HS-27A (cell line): Measurements from ENCODE around the gene BCOR.

Experiments used
- DNase-seq: peaks from one replicate; pipeline ENCODE4 v3.0.0-alpha.2; 2012; ENCODE audit warnings: low read depth, missing footprints

Gene BCOR

GRCh38 chrX:40063555-40063954 lies 34.2 kb downstream of the BCOR start:
- DNase-seq = no peak

DNA sequence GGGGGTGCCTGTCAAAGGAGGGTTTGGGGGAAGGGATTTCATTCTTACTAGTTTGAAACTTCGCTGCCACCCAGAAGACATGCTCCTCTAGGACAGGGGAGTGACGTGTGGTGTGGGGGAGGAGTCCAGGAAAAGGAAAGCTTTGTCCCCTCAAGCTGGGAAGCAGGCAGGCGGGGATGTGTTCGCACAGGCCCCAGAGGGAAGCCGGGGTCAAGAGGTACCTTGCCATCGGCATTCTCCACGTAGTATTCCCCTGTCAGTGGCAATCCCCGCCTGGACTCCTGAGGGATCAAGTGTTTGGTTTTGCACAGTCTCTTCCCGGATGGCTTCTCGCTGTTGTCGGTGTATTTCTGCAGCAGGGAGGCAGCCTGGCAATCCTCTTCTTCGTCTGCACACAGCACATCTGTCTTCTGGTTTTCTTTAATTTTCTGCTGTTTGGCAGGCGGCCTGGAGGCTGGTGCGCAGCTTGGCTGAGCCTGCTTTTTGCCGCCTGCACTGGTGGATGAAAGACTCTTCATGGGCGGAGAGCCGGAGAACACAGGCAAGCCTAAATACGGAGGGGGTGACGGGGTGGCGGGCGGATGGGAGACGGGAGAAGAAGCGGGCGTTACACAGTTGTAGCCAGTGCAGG lies 35.1 kb downstream of the BCOR start:
- DNase-seq = no peak

- DNase-seq = no peak
Measured at GRCh38 chrX:40061871-40062524, 35.8 kb downstream of the BCOR start.

DNA sequence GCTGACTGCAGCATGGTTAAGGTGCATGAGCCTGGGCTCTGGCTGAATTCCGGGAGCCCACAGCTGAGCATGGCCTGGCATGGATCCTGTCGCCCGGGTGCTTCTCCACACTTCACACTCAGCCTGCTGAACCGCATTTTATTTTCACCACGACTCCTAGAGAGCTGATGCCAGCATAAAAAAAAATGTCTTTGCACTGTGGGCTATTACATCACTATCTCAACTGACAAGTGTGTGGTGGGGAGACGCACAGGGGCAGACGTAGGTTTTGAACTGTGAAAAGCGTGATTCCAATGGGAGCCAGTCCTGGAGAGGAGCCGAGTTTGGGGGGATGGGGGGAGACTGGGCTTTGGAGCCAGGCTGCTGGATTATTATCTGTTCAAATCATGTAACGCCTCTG lies 36.8 kb downstream of the BCOR start:
- no peak for DNase-seq

- DNase-seq = no peak
Measured at GRCh38 chrX:40060356-40060845, 37.4 kb downstream of the BCOR start.

GRCh38 chrX:40058719-40059118 lies 39.0 kb downstream of the BCOR start:
- no peak for DNase-seq

DNA sequence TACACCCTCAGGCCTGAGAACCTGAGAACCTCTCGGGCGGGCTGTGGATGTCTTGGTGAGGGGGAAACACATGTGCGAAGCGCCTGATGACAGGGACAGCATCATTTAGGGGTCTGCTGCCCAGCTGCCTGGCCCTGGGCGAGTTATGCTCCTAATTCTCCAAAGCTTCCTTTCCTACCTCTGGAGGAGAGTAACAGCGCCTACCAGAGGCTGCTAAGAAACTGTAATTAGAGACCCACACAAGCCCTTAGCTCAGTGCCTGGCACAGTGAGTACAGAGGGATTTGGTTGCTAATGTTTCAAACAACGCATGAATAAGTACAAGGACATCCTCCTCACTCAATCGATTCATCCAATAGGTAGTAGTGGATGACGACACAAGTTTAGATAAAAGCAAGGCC lies 40.4 kb downstream of the BCOR start:
- no peak for DNase-seq

DNA sequence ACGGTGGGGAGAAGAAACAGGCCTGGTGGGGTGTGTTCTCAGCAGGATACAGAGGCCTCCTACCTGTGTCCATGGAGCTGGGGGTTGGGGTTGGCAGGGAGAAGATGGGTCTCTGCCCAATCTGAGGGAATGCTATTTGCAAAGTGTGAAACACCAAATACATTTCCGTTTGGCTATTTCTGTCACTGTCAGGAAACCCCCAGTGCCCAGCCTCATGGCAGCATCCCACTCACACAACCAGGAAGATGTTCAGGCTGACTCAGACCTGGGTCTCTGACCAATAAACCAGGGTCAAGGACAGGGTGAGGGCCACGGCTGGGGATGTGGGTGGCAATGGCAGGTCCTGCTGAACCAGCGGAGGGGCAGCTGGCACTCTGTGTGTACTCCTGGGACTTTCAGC lies 41.3 kb downstream of the BCOR start:
- DNase-seq = no peak

DNA sequence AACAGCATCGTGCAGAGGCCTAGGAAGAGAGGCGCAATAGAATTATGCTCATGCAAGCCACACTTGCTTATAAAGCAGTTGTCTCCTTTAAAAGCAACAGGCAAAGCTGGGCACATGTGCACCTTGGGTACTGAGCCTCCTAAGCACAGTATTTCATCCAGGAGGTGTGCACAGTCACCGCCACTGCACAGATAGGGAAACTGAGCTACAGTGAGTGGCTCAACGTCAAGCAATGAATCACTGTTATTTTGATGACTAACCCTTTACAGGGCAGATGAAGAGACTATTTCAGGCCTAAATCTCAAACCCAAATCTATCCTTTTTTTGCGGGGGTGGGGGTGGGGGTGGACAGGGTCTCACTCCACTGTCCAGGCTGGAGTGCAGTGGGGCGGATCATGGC lies 42.3 kb downstream of the BCOR start:
- no peak for DNase-seq

DNA sequence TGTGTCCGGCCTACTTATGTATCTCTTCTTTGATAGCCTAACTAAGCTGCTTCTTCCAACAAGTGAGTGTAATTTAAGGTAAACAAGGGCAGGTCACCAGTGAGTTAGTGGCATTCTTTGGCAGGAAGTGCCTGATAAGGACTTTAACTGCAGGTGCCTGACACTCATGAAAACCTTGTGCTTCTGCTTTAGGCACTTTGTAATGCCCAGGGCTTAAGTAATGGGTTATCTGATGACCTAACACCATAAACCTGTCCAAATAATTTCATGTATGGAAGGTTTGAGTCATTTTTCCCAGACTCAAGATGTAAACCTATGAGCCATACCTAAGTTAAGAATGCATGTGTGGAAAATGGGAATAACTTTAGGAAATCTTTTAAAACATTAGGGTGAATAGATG lies 43.0 kb downstream of the BCOR start:
- DNase-seq = no peak

DNA sequence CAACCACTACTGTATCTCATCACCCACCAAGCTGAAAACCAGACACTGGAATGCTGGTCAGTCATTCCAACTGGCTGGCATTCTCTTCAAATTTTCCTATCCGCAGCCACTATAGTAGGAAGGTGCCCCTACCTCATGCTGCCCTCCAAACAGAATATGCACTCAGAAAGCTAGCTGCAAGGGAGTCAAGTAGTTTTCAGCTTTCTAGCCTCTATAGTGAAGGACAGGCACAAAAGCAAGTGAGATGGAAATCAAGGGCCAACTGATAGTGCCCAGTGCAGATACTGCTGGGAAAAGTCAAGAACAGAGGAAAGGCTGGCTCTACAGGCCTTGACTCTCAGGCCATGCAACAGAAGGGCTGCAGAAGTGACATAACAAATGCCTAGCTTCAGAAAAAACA lies 47.2 kb downstream of the BCOR start:
- no peak for DNase-seq

DNA sequence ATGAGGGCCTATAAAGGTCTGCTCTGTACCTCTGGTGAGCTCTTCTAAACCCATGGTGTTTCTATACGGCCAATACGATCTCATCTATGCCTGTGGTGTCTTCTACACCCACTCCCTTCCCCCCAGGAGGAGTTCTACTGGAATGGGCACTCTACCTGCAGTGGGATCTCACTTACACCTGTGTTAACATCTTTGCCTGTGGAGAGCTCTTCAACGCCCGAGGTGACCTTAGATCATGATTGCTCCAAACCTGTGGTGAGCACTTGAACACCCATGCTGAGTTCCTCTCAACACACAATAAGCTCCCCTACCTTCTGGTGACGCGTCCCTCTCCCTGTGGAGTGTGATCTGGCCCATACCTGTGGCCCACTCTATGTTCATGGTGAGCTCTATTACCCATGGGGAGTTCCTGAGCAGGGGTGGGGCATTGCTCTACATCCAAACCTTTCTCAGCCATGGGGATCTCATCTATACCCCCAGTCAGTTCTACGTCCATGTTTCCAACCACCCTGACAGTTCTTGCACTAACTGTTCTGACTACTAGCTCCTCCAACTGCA lies 48.6 kb downstream of the BCOR start:
- DNase-seq = no peak

- DNase-seq = no peak
Measured at GRCh38 chrX:40047485-40047884, 50.3 kb downstream of the BCOR start.

- DNase-seq = no peak
Measured at GRCh38 chrX:40043895-40044294, 53.9 kb downstream of the BCOR start.

DNA sequence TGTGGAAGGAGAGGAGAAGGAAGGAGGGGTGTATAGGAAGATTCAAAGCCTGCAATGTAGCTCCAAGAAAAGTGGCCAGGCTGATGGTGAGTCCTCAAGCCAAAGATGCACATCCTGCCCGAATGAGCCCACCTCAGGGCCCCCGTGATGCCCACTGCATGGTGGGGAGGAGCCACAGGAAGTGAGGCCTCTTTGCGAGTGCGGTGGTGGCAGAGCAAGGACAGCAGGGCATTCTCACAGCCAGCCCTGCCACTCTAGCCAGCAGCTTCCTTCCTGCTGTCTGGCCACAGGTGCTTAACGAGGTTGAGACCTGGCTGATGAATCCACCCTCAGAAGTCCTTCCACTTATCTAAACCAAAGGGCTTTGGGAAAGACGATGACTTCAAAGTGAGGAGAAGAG lies 55.8 kb downstream of the BCOR start:
- no peak for DNase-seq

DNA sequence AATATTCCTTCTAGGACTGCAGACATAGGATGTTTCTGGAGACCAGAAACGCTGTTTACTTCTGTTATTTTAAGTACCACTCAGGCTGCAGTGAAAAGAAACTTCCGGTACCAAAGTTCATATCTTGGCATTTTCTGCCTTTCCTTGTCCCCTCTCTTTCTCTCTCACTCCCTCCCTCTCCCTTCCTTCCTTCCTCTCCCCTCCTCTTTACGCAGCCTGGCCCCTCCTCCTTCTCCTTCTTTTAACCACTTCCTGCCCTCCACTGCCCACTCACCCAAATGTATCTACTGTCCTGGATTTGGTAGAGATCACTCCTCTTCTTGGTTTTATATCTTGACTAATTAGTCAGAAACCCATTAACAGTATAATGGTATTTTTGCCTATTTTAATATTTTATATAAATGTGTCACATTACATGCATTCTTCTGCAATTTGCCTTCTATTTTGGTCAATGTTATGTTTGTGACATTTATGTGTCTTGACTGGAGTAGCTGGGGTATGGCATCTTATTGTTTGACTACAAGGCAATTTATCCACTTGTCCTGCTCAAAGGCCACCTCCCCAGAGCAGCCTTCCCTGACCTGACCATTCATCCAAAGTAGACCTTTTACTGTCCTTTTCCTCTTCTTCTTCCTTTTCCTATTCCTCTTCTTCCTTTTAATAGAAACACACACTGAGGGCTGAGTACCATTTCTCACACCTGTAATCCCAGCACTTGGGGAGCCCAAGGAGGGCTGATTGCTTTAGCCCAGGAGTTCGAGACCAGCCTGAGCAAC lies 56.9 kb downstream of the BCOR start:
- DNase-seq = no peak

DNA sequence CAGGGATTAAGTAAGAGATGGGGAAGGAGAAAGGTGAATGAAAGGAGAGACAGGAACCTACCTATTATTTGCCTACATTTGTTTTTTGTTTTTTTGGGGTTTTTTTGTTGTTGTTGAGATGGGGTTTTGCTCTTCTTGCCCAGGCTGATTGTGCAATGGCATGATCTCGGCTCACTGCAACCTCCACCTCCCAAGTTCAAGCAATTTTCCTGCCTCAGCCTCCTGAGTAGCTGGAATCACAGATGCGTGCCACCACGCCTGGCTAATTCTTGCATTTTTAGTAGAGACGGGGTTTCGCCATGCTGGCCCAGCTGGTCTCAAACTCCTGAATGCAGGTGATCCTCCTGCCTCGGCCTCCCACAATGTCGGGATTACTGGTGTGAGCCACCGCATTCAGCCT lies 57.9 kb downstream of the BCOR start:
- no peak for DNase-seq

DNA sequence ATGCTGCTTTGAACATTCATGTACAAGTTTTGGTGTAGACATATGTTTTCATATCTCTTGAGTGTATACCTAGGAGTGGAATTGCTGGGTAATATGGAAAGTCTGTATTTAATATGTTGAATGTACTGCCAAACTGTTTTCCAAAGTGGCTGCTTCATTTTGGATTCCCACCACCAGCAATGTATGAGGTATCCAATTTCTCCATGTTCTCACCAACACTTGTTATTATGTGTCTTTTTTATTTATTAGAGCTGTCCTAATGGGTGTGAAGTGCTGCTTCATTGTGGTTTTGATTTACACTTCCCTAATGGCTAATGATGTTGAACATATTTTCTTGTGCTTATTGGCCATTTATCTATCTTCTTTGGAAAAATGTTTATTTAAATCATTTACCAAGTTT lies 60.4 kb downstream of the BCOR start:
- DNase-seq = no peak

GRCh38 chrX:40035726-40036125 lies 62.0 kb downstream of the BCOR start:
- DNase-seq = no peak

DNA sequence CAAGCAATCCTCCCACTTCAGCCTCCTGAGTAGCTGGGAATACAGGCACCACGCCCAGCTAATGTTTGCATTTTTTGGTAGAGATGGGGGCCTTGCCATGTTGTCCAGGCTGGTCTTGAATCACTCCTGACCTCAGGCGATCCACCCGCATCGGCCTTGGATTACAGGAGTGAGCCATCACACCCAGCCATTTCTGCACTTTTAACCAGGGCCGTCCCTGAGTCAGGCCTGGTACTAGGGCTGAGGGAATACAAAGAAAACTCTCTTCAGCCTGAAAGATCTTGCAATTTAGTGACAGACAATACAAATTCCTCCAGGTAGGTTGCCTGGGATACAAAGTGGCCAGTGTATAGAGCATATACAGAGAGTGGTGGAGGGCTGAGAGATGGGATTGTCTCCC lies 65.8 kb downstream of the BCOR start:
- no peak for DNase-seq

DNA sequence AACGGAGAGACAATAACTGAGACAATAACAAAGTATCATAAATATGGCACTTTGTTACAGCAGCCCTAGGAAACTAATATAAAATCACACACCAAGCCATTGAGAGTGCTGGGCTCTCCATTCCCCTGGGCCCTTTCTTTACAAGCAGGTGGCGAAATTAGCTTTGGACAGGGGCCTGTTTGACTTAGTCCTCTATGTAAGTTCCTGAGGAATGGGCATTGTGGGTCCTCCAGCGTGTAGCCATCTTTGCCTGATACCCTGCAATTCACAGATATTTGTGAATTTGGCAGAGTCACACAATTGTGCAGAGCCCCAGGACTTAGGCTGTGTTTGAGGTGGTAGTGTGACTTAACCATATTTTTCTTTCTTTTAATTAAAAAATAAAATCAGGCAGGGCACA lies 67.6 kb downstream of the BCOR start:
- DNase-seq = no peak

DNA sequence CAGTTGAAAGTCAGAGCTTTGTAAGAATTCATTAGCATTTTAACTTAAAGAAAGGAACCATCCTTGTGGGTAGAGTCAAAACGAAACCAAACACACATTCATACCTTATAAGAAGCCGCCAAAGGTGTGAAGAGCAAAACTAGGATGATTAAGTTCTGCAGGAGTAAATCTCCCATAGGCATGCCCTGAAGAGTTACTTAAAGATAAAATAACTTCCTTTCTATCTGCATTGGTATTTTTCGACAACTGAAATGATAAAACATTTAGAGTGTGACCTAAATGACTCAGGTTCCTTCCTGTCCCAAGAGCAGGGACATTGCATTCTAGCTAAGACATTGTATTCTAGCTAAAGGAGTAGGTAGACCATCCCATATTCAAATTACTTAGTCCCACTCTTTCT lies 75.3 kb downstream of the BCOR start:
- no peak for DNase-seq

DNA sequence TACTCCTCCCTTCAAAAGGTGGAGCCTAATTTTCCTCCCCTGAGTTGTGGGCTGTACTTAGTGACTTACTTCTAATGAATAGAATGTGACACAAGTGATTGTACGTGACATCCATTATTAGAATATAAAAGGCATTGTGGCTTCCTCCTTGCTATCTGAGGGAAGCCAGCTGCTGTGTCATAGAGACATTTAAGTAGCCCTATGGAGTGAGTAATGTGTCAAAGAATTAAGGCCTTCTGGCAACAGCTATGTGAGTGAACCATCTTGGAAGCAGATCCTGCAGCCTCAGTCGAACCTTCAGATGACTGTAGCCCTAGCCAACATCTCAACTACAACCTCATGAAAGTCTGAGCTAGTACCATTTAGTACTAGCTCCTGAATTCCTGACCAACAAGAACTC lies 76.1 kb downstream of the BCOR start:
- no peak for DNase-seq
